NCI-H2029 (cell line): Measurements from ENCODE around the gene GTPBP10.

Experiments used
- DNase-seq: peaks from one replicate; lab custom pipeline; 2025; lab: John Stamatoyannopoulos, UW

Gene GTPBP10

DNA sequence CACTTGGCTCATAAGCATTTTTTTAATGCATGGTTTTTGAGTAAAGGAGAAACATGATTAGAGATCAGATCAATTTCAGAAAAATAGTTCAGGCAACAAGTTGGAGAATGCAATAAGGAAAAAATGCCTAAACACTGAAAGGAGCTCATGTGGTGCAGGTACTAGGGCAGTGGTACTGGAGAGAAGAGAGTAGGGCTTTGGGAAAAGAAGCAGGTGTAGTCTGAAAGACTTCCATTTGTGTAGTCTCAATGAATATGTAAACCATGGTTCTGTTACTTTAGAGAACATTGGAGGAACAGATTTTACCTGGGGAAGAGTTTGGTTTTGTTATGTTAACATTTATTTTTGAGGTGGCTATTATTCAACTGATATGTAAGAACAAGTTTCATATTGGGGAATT, 5.5 kb downstream of the GTPBP10 start:
- DNase-seq, result no peak

DNA sequence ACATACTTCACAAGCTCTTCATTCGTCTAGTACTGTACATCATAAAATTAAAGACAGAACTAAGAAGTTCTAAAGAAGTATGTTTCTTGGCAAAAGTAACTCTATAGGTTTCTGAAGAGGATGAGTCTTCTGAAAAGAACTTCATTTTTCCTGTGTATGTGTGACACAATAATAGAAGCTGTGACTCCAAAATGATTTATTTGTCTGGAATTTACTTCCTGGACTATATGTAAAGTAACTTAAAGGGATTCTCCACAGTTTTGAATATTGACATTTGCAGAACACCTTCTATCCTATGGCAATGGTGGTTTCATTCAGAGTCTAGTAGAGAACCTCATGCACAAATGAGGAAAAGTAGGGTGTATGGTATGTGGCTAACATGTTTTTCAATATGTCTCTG, 36.9 kb downstream of the GTPBP10 start:
- no peak for DNase-seq

DNA sequence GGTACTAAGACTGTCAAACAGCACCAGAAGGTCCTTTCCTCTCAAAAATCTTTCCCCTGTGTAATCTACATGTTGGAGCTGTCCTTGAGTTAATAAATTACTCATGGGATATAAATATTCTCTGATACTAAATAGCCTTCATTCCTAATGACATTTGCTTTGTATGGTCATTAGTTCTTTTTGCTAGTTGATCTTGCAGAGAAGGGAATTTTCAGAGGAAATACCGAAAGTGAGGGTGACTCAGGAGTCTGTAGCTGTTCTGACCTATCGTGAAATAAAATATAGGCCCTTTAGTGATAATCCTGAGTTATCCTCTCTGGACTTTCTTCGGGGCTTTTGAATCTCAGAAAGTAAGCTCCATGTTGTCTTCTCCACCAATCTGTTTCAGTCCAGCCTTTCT, 37.3 kb downstream of the GTPBP10 start:
- DNase-seq, result no peak

GRCh38 chr7:90384433-90384832, 37.9 kb downstream of the GTPBP10 start:
- no peak for DNase-seq

- no peak for DNase-seq
Measured at GRCh38 chr7:90387470-90388240, 41.1 kb downstream of the GTPBP10 start.

DNA sequence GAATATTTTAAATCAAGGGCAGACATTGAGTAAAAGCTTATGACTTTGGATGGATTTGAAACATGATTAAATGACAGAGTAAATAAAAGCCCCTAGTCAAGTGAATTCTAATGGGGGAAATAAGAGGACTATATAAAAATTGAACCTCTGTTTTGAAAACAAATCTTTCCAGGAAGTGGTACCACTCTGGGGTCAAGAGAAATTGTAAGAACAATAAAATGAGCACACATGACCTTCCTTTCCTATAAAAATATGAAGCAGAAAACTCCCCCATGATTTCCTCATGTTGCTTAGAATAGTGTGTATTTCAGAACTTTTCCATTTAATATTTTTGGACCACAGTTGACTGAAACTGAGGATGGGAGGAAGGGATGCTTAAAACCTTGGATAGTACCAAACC, 44.4 kb downstream of the GTPBP10 start:
- DNase-seq, result no peak

GRCh38 chr7:90391488-90391887, 45.0 kb downstream of the GTPBP10 start:
- no peak for DNase-seq

- no peak for DNase-seq
Measured at GRCh38 chr7:90396420-90396819, 49.9 kb downstream of the GTPBP10 start.

DNA sequence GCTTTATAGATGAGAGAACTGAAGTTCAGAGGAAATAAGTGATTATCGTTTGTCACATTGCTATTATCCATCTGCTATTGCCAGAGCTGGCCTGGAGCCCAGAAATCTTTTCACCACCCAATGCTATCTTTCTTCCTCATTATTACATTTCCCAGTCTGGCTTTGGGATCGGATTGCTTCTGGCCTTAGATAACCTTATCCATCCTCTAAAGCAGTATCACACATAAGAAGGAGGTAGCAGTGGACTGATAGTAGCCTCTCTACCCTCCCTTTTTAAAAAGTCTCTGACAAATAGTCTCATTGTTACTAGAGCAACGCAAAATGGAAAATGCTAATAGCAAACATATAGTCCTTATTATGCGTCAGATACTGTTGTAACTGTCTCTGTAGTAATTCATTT, 55.5 kb downstream of the GTPBP10 start:
- DNase-seq, result peak; percentile 81

GRCh38 chr7:90402785-90403173, 56.3 kb downstream of the GTPBP10 start:
- DNase-seq, result no peak

GRCh38 chr7:90403174-90404113, 56.9 kb downstream of the GTPBP10 start, which contains the start of gene CLDN12:
Gene CLDN12 (plus strand): TSS chr7:90403461. CDS start chr7:90412677, 9,216 bp downstream.
- DNase-seq, result peak; percentile 98

DNA sequence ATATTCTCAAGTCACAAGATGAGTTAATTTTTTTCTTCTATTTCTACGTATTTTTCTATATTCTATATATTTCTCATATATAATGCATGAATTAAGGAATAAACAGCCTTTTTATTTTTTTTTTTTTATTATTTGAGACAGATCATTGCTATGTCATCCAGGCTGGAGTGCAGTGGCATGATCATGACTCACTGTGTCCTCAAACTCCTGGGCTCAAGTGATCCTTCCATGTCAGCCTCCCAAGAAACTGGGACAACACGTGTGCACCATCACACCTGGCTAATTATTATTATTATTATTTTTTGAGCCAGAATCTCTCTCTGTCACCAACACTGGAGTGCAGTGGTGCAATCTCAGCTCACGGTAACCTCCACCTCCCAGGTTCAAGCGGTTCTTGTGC, 58.3 kb downstream of the GTPBP10 start:
- peak; percentile 20 for DNase-seq

- peak; percentile 30 for DNase-seq
Measured at GRCh38 chr7:90407484-90407821, 60.9 kb downstream of the GTPBP10 start.

GRCh38 chr7:90408142-90408541, 61.6 kb downstream of the GTPBP10 start:
- no peak for DNase-seq

GRCh38 chr7:90409667-90410066, 63.2 kb downstream of the GTPBP10 start:
- DNase-seq, result peak; percentile 12

GRCh38 chr7:90411510-90411909, 65.0 kb downstream of the GTPBP10 start:
- peak; percentile 95 for DNase-seq

GRCh38 chr7:90412458-90413184, 66.1 kb downstream of the GTPBP10 start:
- peak; percentile 68 for DNase-seq

DNA sequence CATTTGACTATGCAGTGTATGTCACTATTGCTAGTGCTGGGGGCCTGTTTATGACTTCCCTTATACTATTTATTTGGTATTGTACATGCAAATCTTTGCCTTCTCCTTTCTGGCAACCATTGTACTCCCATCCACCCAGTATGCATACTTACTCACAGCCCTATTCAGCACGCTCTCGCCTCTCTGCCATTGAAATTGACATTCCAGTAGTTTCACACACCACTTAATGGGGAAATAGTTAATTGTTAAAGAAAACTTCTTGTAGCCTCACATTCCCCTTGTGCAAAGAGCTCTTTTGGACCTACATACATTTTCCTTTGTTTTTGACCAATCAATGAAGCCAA, 66.6 kb downstream of the GTPBP10 start:
- no peak for DNase-seq

DNA sequence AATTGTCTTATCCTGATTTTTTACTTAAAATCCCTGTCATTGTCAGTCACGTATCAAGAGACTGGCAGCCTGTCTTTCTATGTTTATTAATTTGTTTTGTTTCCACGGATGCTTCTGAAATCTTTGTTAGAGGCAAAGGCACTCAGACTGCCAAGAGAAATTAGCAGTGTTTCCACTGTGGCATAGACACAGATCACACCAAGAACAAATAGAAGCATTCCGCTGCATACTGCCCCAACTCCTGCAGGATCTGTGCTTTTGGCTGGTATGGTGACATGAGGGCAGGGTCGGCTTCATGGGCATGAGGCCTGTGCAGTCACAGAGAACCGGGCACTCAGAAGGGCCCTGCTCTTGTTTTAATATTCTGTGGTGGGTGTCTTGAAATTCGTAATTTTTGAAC, 75.1 kb downstream of the GTPBP10 start:
- DNase-seq, result no peak

GRCh38 chr7:90424720-90425119, 78.2 kb downstream of the GTPBP10 start:
- DNase-seq, result no peak

DNA sequence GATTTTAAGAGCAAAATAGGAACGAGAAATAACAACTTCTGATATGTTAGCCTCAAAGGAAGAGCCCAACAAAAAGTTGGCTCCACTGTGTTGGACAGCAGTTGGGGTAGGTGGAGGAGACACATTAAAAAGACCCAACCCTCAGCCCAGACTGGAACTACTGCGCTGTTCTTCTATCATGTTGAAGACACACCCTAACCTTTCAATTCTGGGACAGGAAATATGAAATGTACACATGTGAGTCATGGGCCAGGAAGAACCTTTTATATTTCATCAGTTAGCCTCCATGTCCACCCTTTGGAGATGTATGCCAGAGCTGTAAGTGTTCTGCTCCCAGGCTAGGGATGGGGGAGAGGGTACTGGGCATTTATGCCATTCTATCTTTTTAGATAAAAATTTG, 78.9 kb downstream of the GTPBP10 start:
- no peak for DNase-seq

DNA sequence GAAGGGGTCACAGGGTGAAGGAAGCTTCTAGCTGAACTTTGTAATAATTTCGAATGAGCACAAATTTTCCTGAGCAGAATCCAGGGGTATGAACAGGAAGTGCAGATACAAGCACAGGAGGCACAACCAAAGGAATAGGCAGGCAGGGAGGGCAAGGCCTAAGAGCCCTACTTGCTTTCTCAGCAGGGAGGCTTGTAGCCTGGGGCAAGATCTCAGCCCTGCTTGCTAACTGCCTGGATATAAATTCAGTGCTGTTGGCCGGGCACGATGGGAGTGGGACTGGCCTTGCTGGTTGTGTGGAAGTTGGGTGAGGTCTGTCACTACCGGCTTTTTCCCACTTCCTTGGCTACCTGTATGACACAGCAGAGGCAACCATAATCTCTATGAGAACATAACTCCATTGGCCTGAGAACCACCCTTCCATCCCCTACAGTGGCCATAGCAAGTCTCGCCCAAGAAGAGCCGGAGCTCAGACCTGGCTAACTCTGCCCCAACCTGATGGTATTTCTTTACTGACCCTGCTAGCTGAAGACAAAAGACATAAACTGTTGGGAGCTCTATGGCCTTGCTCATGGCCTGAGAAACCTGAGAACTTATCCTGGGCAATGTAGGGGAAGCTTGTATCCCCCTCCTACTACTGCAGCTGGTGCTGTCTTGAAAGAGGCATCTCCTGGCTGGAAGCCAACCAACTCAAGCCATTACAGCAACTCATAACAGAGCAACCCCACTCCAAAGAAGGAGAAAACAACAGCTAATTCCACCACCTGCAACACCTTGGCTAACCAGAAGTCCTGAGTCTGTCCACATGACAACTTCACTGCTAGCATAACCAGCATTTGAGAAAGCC, 84.3 kb downstream of the GTPBP10 start:
- no peak for DNase-seq
